GM12878 (cell line): ENCODE measurements around the gene FREY1. TPM values are rescaled to one million over a fixed set of nuclear protein-coding genes. Genes with fewer than 3 reads are reported as not detected.

Source experiments
- ATAC-seq: fragments of 200-7000 bp; cut with Tn5 transposase; 3 replicates; pipeline ENCODE4 v1.9.1; 2020; ENCODE audit warnings: mild to moderate bottlenecking, moderate library complexity
- BruUV-seq: library from RNA; stranded (reverse); fragments of 400-500 nt; replicated peaks from 2 replicates; lab custom pipeline; 2021; lab: Mats Ljungman, UMichigan
- CTCF ChIA-PET: fragments of 300-600 bp; sonication (Branson Sonifier 250); formaldehyde crosslinking; extraction: SDS; loops from one replicate; lab custom pipeline; 2021; ENCODE audit warnings: inconsistent platforms; lab: Yijun Ruan, JAX
- POLR2A ChIA-PET: fragments of 350-600 bp; formaldehyde crosslinking; extraction: SDS; loops from one replicate; lab custom pipeline; 2021; ENCODE audit warnings: inconsistent platforms; lab: Charles Lee
- RAD21 ChIA-PET: fragments of 300-600 bp; sonication (Branson Sonifier 250); formaldehyde crosslinking; loops from one replicate; lab custom pipeline; 2023; ENCODE audit warnings: antibody characterized with exemption; ENCODE audit not compliant: unreplicated experiment; lab: Charles Lee
- SMC1A ChIA-PET: fragments of 300-600 bp; sonication (Branson Sonifier 250); formaldehyde crosslinking; loops from one replicate; lab custom pipeline; 2023; ENCODE audit not compliant: unreplicated experiment, uncharacterized antibody; lab: Charles Lee
- DNase-seq: peaks from one replicate; pipeline ENCODE4 v3.0.0-alpha.2; 2011; ENCODE audit warnings: low read depth, low spot score
- FAIRE-seq: peaks from 3 replicates; lab custom pipeline; 2011; peaks lifted over from hg19 to GRCh38; lab: Jason Lieb, UNC
- H2AFZ ChIP-seq: 2 replicates; pipeline ENCODE4 v1.6.0; 2011; ENCODE audit warnings: low read depth, low read length, control low read depth; ENCODE audit not compliant: control insufficient read depth
- H3K27ac ChIP-seq: 2 replicates; pipeline ENCODE4 v1.5.1; 2011; ENCODE audit warnings: control low read depth; ENCODE audit not compliant: control insufficient read depth, insufficient read depth
- H3K27me3 ChIP-seq, 2 experiments: replicated peaks in 1 of 2; 2 replicates each; pipeline versions ENCODE4 v1.6.0 to v1.6.1; 2011; ENCODE audit warnings: low read length in 1 of 2; ENCODE audit not compliant: control insufficient read depth in 2 of 2, insufficient read depth in 2 of 2
- H3K36me3 ChIP-seq, 2 experiments: 2 replicates each; pipeline ENCODE4 v1.5.1; 2011; ENCODE audit warnings: low read length in 1 of 2; ENCODE audit not compliant: control insufficient read depth in 2 of 2, insufficient read depth in 2 of 2
- H3K4me1 ChIP-seq: 2 replicates; pipeline ENCODE4 v1.6.1; 2011; ENCODE audit warnings: mild to moderate bottlenecking, low read length, moderate library complexity, mixed read lengths; ENCODE audit not compliant: control insufficient read depth, insufficient read depth
- H3K4me2 ChIP-seq: 2 replicates; pipeline ENCODE4 v1.6.0; 2011; ENCODE audit warnings: control low read depth; ENCODE audit not compliant: control insufficient read depth, insufficient read depth
- H3K4me3 ChIP-seq: fragments of 200-600 bp; sonication (generic); 2 replicates; pipeline ENCODE4 v1.5.1; 2016
- H3K79me2 ChIP-seq: 2 replicates; pipeline ENCODE4 v1.6.0; 2011; ENCODE audit warnings: low read length; ENCODE audit not compliant: control insufficient read depth, insufficient read depth
- H3K9ac ChIP-seq: 2 replicates; pipeline ENCODE4 v1.8.0; 2011; ENCODE audit warnings: low read length, control low read depth, mixed read lengths; ENCODE audit not compliant: control insufficient read depth, insufficient read depth
- H3K9me3 ChIP-seq: replicated peaks from 3 replicates; pipeline ENCODE4 v1.5.1; 2011; ENCODE audit warnings: mild to moderate bottlenecking, low read length; ENCODE audit not compliant: control insufficient read depth, insufficient read depth
- H4K20me1 ChIP-seq: 2 replicates; pipeline ENCODE4 v1.6.0; 2011; ENCODE audit not compliant: control insufficient read depth, insufficient read depth
- CBX5 ChIP-seq: sonication (generic); IDR thresholded peaks from 2 replicates; pipeline ENCODE4 v1.6.1; 2016; ENCODE audit warnings: low read depth, moderate library complexity, mild to moderate bottlenecking, inconsistent platforms
- HCFC1 ChIP-seq: fragments of 150-350 bp; IDR thresholded peaks from 2 replicates; pipeline ENCODE4 v1.6.1; 2014; ENCODE audit warnings: low read length
- KLF5 ChIP-seq: fragments of 450-650 bp; IDR thresholded peaks from 2 replicates; pipeline ENCODE4 v1.6.1; 2014; ENCODE audit warnings: mild to moderate bottlenecking; ENCODE audit not compliant: partially characterized antibody
- SRF ChIP-seq, 2 experiments: IDR thresholded peaks; 2 replicates each; pipeline ENCODE4 v1.6.1; 2011; ENCODE audit warnings: low read depth in 2 of 2, low read length in 2 of 2, mild to moderate bottlenecking in 1 of 2, moderate library complexity in 1 of 2
- WGBS: methylation state at CpG from one replicate; pipeline ENCODE4 v1.1.6; 2016; ENCODE audit warnings: low lambda C conversion rate; ENCODE audit not compliant: insufficient replicate concordance, insufficient coverage; ENCODE audit errors: missing lambda C conversion rate; 5-methylcytosine and 5-hydroxymethylcytosine counted together
- in situ Hi-C: fragments of 300-500 bp; cut with MboI; formaldehyde crosslinking; loops from 9 replicates; pipeline ENCODE4 v1.14.3; 2018; ENCODE audit warnings: mixed read lengths
- intact Hi-C: fragments of 100-400 bp; cut with micrococcal nuclease; formaldehyde crosslinking; loops from one replicate; pipeline ENCODE4 v1.14.2; 2022; ENCODE audit not compliant: unreplicated experiment
- polyA plus RNA-seq, 11 experiments: library from polyadenylated mRNA; depleted of rRNA in 4 of 11; unstranded in 6 of 11; stranded (reverse) in 5 of 11; fragments of >200 nt; fragmentation: Nextera tagmentation in 4 of 11; fragmentation: Illumina TruSeq in 1 of 11; extraction: Ambion mirVana in 4 of 11; extraction: Trizol in 1 of 11; gene quantifications; 1 replicate in 1 of 11; 2 replicates in 10 of 11; pipeline versions ENCODE4 v1.2.1 to v1.2.3, GENCODE V29; 2011 to 2016; ENCODE audit warnings: inconsistent platforms in 2 of 11, missing spikeins in 2 of 11, low read depth in 1 of 11
- total RNA-seq, 4 experiments: library from RNA; depleted of rRNA in 3 of 4; stranded (reverse); fragments of >200 nt in 3 of 4; fragmentation: Illumina TruSeq in 1 of 4; extraction: Trizol in 1 of 4; gene quantifications; 2 replicates each; pipeline versions ENCODE4 v1.2.1 to v1.2.3, GENCODE V29; 2013 to 2021
- TF ChIP-seq, protein P1 (sequence below): IDR thresholded peaks from 2 replicates; pipeline ENCODE4 v1.6.1; 2012; ENCODE audit warnings: low read depth, low read length, improper control_type of control experiment
- TF ChIP-seq, protein P2 (sequence below): IDR thresholded peaks from 2 replicates; pipeline ENCODE4 v1.6.1; 2011; ENCODE audit warnings: borderline replicate concordance, low read depth, mild to moderate bottlenecking, moderate library complexity, low read length; ENCODE audit not compliant: insufficient read depth, poor library complexity, severe bottlenecking
- TF ChIP-seq, protein P3 (sequence below): IDR thresholded peaks from 2 replicates; pipeline ENCODE4 v1.6.1; 2012; ENCODE audit warnings: low read depth, low read length, improper control_type of control experiment
- TF ChIP-seq, protein P4 (sequence below): fragments of 450-650 bp; IDR thresholded peaks from 2 replicates; pipeline ENCODE4 v1.6.1; 2017; ENCODE audit warnings: antibody characterized with exemption, mild to moderate bottlenecking, moderate library complexity

The FREY1 gene
- total and polyA plus RNA-seq, 10 of the 15 experiments (the other 5 are each of a cell fraction or from before 2014, with no cell fraction given) = 0.13 to 1.7 (median 0.39) TPM; not detected in 3

DNA sequence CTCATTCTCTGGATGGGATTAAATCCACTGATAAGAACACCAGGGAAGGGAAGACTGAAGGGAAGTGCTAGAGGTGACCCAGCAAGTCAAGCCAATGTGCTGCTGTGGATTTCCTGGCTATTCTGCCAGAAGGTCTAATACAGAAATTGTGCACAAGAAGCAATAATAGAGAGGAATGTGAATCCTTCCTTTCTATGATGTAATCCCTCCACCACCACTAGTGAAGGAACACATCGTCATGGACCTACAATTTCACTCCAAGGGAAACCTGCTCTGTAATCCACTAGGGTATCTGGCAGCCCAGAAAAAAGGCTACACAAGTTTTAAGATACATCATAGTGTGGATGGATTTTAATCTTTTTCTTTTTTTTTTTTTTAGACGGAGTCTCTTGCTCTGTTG is 32.8 kb upstream of the FREY1 start:
- CTCF ChIA-PET = interaction anchor here (0.7 to 4.2 kb wide), 4 partner anchors 10 to 67 kb away, joined by 3 to 34 read pairs (median 7); no protein-coding TSS in a partner anchor
- no TSS peak for BruUV-seq
- ATAC-seq (no peak), DNase-seq (no peak), FAIRE-seq (no peak)
- POLR2A ChIA-PET = interaction anchor here (0.6 to 2.3 kb wide), 7 partner anchors 9 to 1280 kb away, joined by 3 to 19 read pairs (median 4); no protein-coding TSS in a partner anchor
- peaks cover 9% of the 10 kb centered on the region for H3K4me1 ChIP-seq
- RAD21 ChIA-PET = interaction anchor here (0.6 to 2.2 kb wide), 3 partner anchors 10 to 97 kb away, joined by 3 to 11 read pairs (median 9); partner anchors contain the start of gene PEX16
- intact Hi-C loops (no loop called here), in situ Hi-C loops (no loop called here)
- H3K4me2 ChIP-seq = no peak overlapping the region
- peaks cover 7 to 10% of the 10 kb centered on the region in 2 experiments for H3K36me3 ChIP-seq
- SMC1A ChIA-PET = interaction anchor here (1.0 to 4.2 kb wide), 4 partner anchors 9 to 26 kb away, joined by 3 to 24 read pairs (median 4); partner anchors contain the start of gene PEX16
- H3K79me2 ChIP-seq = no peaks in the 10 kb centered on the region
- H2AFZ ChIP-seq = no peak overlapping the region
- WGBS = 78% methylated on average over 2 of the region's 2 CpGs
- no peaks in the 10 kb centered on the region for H3K9me3 ChIP-seq
- H3K27ac ChIP-seq = no peak overlapping the region
- no peaks in the 10 kb centered on the region for H4K20me1 ChIP-seq
- H3K4me3 ChIP-seq = no peak overlapping the region
- H3K9ac ChIP-seq = no peak overlapping the region
- TF ChIP-seq, protein P1, sequence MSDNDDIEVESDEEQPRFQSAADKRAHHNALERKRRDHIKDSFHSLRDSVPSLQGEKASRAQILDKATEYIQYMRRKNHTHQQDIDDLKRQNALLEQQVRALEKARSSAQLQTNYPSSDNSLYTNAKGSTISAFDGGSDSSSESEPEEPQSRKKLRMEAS = no peak
- TF ChIP-seq, protein P2, sequence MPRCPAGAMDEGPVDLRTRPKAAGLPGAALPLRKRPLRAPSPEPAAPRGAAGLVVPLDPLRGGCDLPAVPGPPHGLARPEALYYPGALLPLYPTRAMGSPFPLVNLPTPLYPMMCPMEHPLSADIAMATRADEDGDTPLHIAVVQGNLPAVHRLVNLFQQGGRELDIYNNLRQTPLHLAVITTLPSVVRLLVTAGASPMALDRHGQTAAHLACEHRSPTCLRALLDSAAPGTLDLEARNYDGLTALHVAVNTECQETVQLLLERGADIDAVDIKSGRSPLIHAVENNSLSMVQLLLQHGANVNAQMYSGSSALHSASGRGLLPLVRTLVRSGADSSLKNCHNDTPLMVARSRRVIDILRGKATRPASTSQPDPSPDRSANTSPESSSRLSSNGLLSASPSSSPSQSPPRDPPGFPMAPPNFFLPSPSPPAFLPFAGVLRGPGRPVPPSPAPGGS = no peak
- H3K27me3 ChIP-seq = no peaks in the 10 kb centered on the region

DNA sequence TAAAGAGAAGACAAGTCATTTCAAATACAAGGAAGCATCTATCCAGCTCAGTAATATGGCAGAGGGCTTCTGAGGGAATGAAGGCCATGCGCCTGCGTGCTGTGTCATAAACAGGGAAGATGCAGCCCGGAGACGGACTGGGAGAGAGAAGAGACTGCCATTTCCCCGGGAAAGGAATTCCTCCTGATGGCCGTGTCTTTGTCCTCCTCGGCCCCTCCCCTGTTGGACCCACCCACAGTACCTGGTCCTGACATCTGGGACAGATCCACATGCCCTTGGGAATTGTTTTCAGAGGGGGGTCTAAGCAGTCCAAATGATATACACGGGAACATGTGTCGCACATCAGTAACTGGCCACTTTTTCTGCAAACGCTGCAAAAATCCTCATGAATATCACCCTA is 30.8 kb upstream of the FREY1 start:
- no peak overlapping the region for H2AFZ ChIP-seq
- DNase-seq = no peak
- no TSS peak for BruUV-seq
- 96% methylated on average over 10 of the region's 10 CpGs for whole genome bisulfite sequencing
- TF ChIP-seq, protein P3, sequence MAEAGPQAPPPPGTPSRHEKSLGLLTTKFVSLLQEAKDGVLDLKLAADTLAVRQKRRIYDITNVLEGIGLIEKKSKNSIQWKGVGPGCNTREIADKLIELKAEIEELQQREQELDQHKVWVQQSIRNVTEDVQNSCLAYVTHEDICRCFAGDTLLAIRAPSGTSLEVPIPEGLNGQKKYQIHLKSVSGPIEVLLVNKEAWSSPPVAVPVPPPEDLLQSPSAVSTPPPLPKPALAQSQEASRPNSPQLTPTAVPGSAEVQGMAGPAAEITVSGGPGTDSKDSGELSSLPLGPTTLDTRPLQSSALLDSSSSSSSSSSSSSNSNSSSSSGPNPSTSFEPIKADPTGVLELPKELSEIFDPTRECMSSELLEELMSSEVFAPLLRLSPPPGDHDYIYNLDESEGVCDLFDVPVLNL = no peak
- TF ChIP-seq SRF (IDR thresholded peaks at IDR 0.05; ENCODE audit: low read depth in 2 of 2, low read length in 2 of 2) (no peak), HCFC1 (no peak), KLF5 (no peak), CBX5 (no peak)
- TF ChIP-seq, protein P4, sequence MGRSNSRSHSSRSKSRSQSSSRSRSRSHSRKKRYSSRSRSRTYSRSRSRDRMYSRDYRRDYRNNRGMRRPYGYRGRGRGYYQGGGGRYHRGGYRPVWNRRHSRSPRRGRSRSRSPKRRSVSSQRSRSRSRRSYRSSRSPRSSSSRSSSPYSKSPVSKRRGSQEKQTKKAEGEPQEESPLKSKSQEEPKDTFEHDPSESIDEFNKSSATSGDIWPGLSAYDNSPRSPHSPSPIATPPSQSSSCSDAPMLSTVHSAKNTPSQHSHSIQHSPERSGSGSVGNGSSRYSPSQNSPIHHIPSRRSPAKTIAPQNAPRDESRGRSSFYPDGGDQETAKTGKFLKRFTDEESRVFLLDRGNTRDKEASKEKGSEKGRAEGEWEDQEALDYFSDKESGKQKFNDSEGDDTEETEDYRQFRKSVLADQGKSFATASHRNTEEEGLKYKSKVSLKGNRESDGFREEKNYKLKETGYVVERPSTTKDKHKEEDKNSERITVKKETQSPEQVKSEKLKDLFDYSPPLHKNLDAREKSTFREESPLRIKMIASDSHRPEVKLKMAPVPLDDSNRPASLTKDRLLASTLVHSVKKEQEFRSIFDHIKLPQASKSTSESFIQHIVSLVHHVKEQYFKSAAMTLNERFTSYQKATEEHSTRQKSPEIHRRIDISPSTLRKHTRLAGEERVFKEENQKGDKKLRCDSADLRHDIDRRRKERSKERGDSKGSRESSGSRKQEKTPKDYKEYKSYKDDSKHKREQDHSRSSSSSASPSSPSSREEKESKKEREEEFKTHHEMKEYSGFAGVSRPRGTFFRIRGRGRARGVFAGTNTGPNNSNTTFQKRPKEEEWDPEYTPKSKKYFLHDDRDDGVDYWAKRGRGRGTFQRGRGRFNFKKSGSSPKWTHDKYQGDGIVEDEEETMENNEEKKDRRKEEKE = no peak
- ChIA-PET SMC1A (interaction anchor here (1.2 to 3.0 kb wide), 3 partner anchors 8 to 28 kb away, joined by 5 to 13 read pairs (median 7); partner anchors contain the start of gene PEX16), CTCF (interaction anchor here (3.3 kb wide), 1 partner anchor 27 kb away, joined by 21 read pairs; no protein-coding TSS in a partner anchor), RAD21 (interaction anchor here (0.6 to 2.2 kb wide), 3 partner anchors 8 to 92 kb away, joined by 3 to 11 read pairs (median 3); partner anchors contain the start of gene PEX16), POLR2A (interaction anchor here (1.1 to 2.4 kb wide), 3 partner anchors 7 to 908 kb away, joined by 3 to 19 read pairs (median 8); partner anchors contain the start of genes CKAP5 and PEX16)
- H3K27ac ChIP-seq = no peak overlapping the region
- H3K4me3 ChIP-seq = no peak overlapping the region
- peaks cover 8 to 9% of the 10 kb centered on the region in 2 experiments; a peak in 3 of 4 replicates for H3K36me3 ChIP-seq
- H3K79me2 ChIP-seq = no peaks in the 10 kb centered on the region
- H3K4me2 ChIP-seq = no peak overlapping the region
- H3K27me3 ChIP-seq = no peaks in the 10 kb centered on the region
- in situ Hi-C loops (no loop called here), intact Hi-C loops (no loop called here)
- H3K9me3 ChIP-seq = no peaks in the 10 kb centered on the region
- FAIRE-seq = no peak
- H3K9ac ChIP-seq = no peak overlapping the region
- no peaks in the 10 kb centered on the region for H4K20me1 ChIP-seq
- no peak for ATAC-seq
- peaks cover 27% of the 10 kb centered on the region for H3K4me1 ChIP-seq
